IMR-90 (cell line): ENCODE measurements around the gene ADGRG6.

Experiments
- FOS ChIP-seq: fragments of 150-350 bp; IDR thresholded peaks from 2 replicates; pipeline ENCODE4 v1.6.1; 2016; ENCODE audit warnings: low read depth, low read length
- MAFK ChIP-seq: IDR thresholded peaks from 2 replicates; pipeline ENCODE4 v1.6.1; 2012; ENCODE audit warnings: low read depth, low read length, improper control_type of control experiment
- POLR2A ChIP-seq: IDR thresholded peaks from 2 replicates; pipeline ENCODE4 v1.6.1; 2012; ENCODE audit warnings: mild to moderate bottlenecking, low read depth, low read length
- RCOR1 ChIP-seq: IDR thresholded peaks from 2 replicates; pipeline ENCODE4 v1.6.1; 2012; ENCODE audit warnings: mild to moderate bottlenecking, low read length, improper control_type of control experiment; ENCODE audit not compliant: insufficient replicate concordance
- RFX5 ChIP-seq: IDR thresholded peaks from 2 replicates; pipeline ENCODE4 v1.8.0; 2012; ENCODE audit warnings: low read depth, mild to moderate bottlenecking, low read length, moderate library complexity
- SMC3 ChIP-seq: fragments of 150-350 bp; IDR thresholded peaks from 2 replicates; pipeline ENCODE4 v1.6.1; 2016; ENCODE audit warnings: low read depth, mild to moderate bottlenecking, antibody characterized with exemption, low read length, moderate library complexity
- TF ChIP-seq, protein P1 (sequence below): conservative IDR thresholded peaks from 2 replicates; pipeline ENCODE4 v1.5.1; 2012; ENCODE audit warnings: mild to moderate bottlenecking, low read depth, low read length, improper control_type of control experiment

- TF ChIP-seq, protein P1, sequence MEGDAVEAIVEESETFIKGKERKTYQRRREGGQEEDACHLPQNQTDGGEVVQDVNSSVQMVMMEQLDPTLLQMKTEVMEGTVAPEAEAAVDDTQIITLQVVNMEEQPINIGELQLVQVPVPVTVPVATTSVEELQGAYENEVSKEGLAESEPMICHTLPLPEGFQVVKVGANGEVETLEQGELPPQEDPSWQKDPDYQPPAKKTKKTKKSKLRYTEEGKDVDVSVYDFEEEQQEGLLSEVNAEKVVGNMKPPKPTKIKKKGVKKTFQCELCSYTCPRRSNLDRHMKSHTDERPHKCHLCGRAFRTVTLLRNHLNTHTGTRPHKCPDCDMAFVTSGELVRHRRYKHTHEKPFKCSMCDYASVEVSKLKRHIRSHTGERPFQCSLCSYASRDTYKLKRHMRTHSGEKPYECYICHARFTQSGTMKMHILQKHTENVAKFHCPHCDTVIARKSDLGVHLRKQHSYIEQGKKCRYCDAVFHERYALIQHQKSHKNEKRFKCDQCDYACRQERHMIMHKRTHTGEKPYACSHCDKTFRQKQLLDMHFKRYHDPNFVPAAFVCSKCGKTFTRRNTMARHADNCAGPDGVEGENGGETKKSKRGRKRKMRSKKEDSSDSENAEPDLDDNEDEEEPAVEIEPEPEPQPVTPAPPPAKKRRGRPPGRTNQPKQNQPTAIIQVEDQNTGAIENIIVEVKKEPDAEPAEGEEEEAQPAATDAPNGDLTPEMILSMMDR = no peak
- TF ChIP-seq POLR2A = no peak
- TF ChIP-seq FOS = no peak
- TF ChIP-seq RCOR1 = no peak
- TF ChIP-seq MAFK = no peak
- TF ChIP-seq SMC3 = no peak
- no peak for TF ChIP-seq RFX5
Observed at GRCh38 chr6:142455957-142456589, 154.3 kb downstream of the ADGRG6 start.
